ENCODE results near the gene AHCYL1.

Gene AHCYL1

GRCh38 chr1:110040548-110040947 lies 56.0 kb downstream of the AHCYL1 start:
- peaks cover 4 to 11% of the 10 kb centered on the region in 2 donors for H3K4me1 ChIP-seq (ENCODE audit: control insufficient read depth in 1 of 2, insufficient read depth in 2 of 2, low read length in 2 of 2)
- H3K36me3 ChIP-seq (ENCODE audit: control insufficient read depth in 1 of 2, insufficient read depth in 2 of 2, low read length in 2 of 2) = peaks cover 74 to 79% of the 10 kb centered on the region in 2 donors

GRCh38 chr1:110043016-110043415 lies 58.5 kb downstream of the AHCYL1 start:
- H3K27me3 ChIP-seq (ENCODE audit: low read depth, low read length) = no peaks in the 10 kb centered on the region
- H3K36me3 ChIP-seq (ENCODE audit: control insufficient read depth in 1 of 2, insufficient read depth in 2 of 2, low read length in 2 of 2) = peaks cover 88 to 97% of the 10 kb centered on the region in 2 donors
- H3K9me3 ChIP-seq (ENCODE audit: control insufficient read depth in 1 of 2, low read length in 2 of 2) = no peaks in the 10 kb centered on the region
- no peaks in the 10 kb centered on the region for H3K4me1 ChIP-seq (ENCODE audit: control insufficient read depth in 1 of 2, insufficient read depth in 2 of 2, low read length in 2 of 2)
- H3K27ac ChIP-seq (ENCODE audit: low read length) = no peak overlapping the region
- no peak overlapping the region for H3K4me3 ChIP-seq (ENCODE audit: low read depth in 1 of 2, low read length in 2 of 2)

More at GRCh38 chr1:110040548-110040947, 56.0 kb downstream of the AHCYL1 start:
- Histone ChIP-seq H3K9me3 (ENCODE audit: control insufficient read depth in 1 of 2, low read length in 2 of 2) (no peaks in the 10 kb centered on the region), H3K27me3 (ENCODE audit: low read depth, low read length) (no peaks in the 10 kb centered on the region), H3K4me3 (ENCODE audit: low read depth in 1 of 2, low read length in 2 of 2) (no peak overlapping the region), H3K27ac (ENCODE audit: low read length) (no peak overlapping the region)

GRCh38 chr1:110047463-110047862 lies 62.9 kb downstream of the AHCYL1 start:
- no peak overlapping the region for H3K4me3 ChIP-seq (ENCODE audit: low read depth in 1 of 2, low read length in 2 of 2)
- H3K4me1 ChIP-seq (ENCODE audit: control insufficient read depth in 1 of 2, insufficient read depth in 2 of 2, low read length in 2 of 2) = peaks cover 0 to 17% of the 10 kb centered on the region in 2 donors
- no peaks in the 10 kb centered on the region for H3K9me3 ChIP-seq (ENCODE audit: control insufficient read depth in 1 of 2, low read length in 2 of 2)
- no peaks in the 10 kb centered on the region for H3K27me3 ChIP-seq (ENCODE audit: low read depth, low read length)
- H3K36me3 ChIP-seq (ENCODE audit: control insufficient read depth in 1 of 2, insufficient read depth in 2 of 2, low read length in 2 of 2) = peaks cover 86 to 97% of the 10 kb centered on the region in 2 donors
- H3K27ac ChIP-seq (ENCODE audit: low read length) = no peak overlapping the region

DNA sequence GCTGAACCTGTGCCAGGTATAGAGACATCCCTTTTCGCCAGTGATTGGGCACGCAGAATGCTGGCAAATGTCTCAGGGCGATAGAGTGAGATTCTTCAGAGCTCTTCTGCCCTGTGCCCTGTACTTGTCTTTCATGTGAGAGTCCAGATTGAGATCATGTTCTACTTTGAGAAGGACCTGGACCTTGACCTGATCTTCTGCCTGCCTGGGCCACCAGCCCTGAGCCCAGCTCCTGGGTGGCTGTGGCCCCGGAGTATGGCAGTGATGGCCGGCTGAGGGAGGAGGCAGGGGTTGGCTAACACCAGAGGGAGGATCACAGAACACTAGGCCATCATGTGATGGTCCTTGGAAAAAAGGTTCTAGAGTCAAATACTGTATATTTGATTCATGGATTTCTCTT lies 63.7 kb downstream of the AHCYL1 start:
- H3K27ac ChIP-seq (ENCODE audit: low read length) = no peak overlapping the region
- peaks cover 0 to 17% of the 10 kb centered on the region in 2 donors for H3K4me1 ChIP-seq (ENCODE audit: control insufficient read depth in 1 of 2, insufficient read depth in 2 of 2, low read length in 2 of 2)
- no peak overlapping the region for H3K4me3 ChIP-seq (ENCODE audit: low read depth in 1 of 2, low read length in 2 of 2)
- no peaks in the 10 kb centered on the region for H3K27me3 ChIP-seq (ENCODE audit: low read depth, low read length)
- peaks cover 85 to 97% of the 10 kb centered on the region in 2 donors for H3K36me3 ChIP-seq (ENCODE audit: control insufficient read depth in 1 of 2, insufficient read depth in 2 of 2, low read length in 2 of 2)
- H3K9me3 ChIP-seq (ENCODE audit: control insufficient read depth in 1 of 2, low read length in 2 of 2) = no peaks in the 10 kb centered on the region

GRCh38 chr1:110048923-110049601 lies 64.5 kb downstream of the AHCYL1 start:
- Histone ChIP-seq H3K27ac (ENCODE audit: low read length) (no peak overlapping the region), H3K4me3 (ENCODE audit: low read depth in 1 of 2, low read length in 2 of 2) (no peak overlapping the region), H3K9me3 (ENCODE audit: control insufficient read depth in 1 of 2, low read length in 2 of 2) (no peaks in the 10 kb centered on the region), H3K36me3 (ENCODE audit: control insufficient read depth in 1 of 2, insufficient read depth in 2 of 2, low read length in 2 of 2) (peaks cover 85 to 96% of the 10 kb centered on the region in 2 donors), H3K27me3 (ENCODE audit: low read depth, low read length) (no peaks in the 10 kb centered on the region), H3K4me1 (ENCODE audit: control insufficient read depth in 1 of 2, insufficient read depth in 2 of 2, low read length in 2 of 2) (peaks cover 0 to 17% of the 10 kb centered on the region in 2 donors)

GRCh38 chr1:110049801-110050601 lies 65.4 kb downstream of the AHCYL1 start:
- peaks cover 0 to 17% of the 10 kb centered on the region in 2 donors for H3K4me1 ChIP-seq (ENCODE audit: control insufficient read depth in 1 of 2, insufficient read depth in 2 of 2, low read length in 2 of 2)
- no peaks in the 10 kb centered on the region for H3K9me3 ChIP-seq (ENCODE audit: control insufficient read depth in 1 of 2, low read length in 2 of 2)
- H3K27ac ChIP-seq (ENCODE audit: low read length) = peak overlapping the region; percentile 27
- H3K36me3 ChIP-seq (ENCODE audit: control insufficient read depth in 1 of 2, insufficient read depth in 2 of 2, low read length in 2 of 2) = peaks cover 85 to 96% of the 10 kb centered on the region in 2 donors
- no peaks in the 10 kb centered on the region for H3K27me3 ChIP-seq (ENCODE audit: low read depth, low read length)
- no peak overlapping the region for H3K4me3 ChIP-seq (ENCODE audit: low read depth in 1 of 2, low read length in 2 of 2)

- no peak overlapping the region for H3K4me3 ChIP-seq (ENCODE audit: low read depth in 1 of 2, low read length in 2 of 2)
- H3K27ac ChIP-seq (ENCODE audit: low read length) = peak overlapping the region; percentile 27
- H3K27me3 ChIP-seq (ENCODE audit: low read depth, low read length) = no peaks in the 10 kb centered on the region
- peaks cover 85 to 97% of the 10 kb centered on the region in 2 donors for H3K36me3 ChIP-seq (ENCODE audit: control insufficient read depth in 1 of 2, insufficient read depth in 2 of 2, low read length in 2 of 2)
- no peaks in the 10 kb centered on the region for H3K9me3 ChIP-seq (ENCODE audit: control insufficient read depth in 1 of 2, low read length in 2 of 2)
- peaks cover 0 to 19% of the 10 kb centered on the region in 2 donors for H3K4me1 ChIP-seq (ENCODE audit: control insufficient read depth in 1 of 2, insufficient read depth in 2 of 2, low read length in 2 of 2)
Measured at GRCh38 chr1:110050602-110051261, 66.2 kb downstream of the AHCYL1 start.

DNA sequence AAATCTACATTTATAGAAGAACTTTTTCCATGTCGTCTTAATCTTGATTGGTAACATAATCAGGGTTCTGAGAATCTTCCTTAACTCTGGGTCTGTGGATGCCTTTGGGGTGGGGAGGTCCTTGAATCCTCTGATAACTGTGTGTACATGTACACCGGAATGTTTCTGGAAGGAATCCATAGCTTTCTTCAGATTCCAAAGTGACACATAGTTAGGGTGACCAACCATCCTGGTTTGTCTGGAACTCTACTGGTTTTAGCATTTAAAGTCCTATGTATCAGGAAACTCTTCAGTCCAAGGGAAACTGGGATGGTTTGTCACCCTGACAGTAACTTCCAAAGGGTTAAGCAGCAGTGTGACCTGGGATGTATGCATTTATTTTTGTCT lies 66.7 kb downstream of the AHCYL1 start:
- Histone ChIP-seq H3K4me1 (ENCODE audit: control insufficient read depth in 1 of 2, insufficient read depth in 2 of 2, low read length in 2 of 2) (peaks cover 0 to 20% of the 10 kb centered on the region in 2 donors), H3K27me3 (ENCODE audit: low read depth, low read length) (no peaks in the 10 kb centered on the region), H3K9me3 (ENCODE audit: control insufficient read depth in 1 of 2, low read length in 2 of 2) (no peaks in the 10 kb centered on the region), H3K36me3 (ENCODE audit: control insufficient read depth in 1 of 2, insufficient read depth in 2 of 2, low read length in 2 of 2) (peaks cover 87 to 96% of the 10 kb centered on the region in 2 donors), H3K27ac (ENCODE audit: low read length) (no peak overlapping the region), H3K4me3 (ENCODE audit: low read depth in 1 of 2, low read length in 2 of 2) (no peak overlapping the region)

DNA sequence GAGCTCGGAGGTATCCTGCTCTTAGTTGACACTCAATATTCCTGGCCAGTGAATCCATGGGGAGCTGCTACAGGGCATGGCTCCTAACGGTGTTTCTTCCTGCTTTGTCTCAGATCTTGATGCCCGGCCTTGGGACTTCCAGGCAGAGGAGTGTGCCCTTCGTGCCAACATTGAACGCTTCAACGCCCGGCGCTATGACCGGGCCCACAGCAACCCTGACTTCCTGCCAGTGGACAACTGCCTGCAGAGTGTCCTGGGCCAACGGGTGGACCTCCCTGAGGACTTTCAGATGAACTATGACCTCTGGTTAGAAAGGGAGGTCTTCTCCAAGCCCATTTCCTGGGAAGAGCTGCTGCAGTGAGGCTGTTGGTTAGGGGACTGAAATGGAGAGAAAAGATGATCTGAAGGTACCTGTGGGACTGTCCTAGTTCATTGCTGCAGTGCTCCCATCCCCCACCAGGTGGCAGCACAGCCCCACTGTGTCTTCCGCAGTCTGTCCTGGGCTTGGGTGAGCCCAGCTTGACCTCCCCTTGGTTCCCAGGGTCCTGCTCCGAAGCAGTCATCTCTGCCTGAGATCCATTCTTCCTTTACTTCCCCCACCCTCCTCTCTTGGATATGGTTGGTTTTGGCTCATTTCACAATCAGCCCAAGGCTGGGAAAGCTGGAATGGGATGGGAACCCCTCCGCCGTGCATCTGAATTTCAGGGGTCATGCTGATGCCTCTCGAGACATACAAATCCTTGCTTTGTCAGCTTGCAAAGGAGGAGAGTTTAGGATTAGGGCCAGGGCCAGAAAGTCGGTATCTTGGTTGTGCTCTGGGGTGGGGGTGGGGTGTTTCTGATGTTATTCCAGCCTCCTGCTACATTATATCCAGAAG lies 69.2 kb downstream of the AHCYL1 start:
- H3K36me3 ChIP-seq (ENCODE audit: control insufficient read depth in 1 of 2, insufficient read depth in 2 of 2, low read length in 2 of 2) = peaks cover 83 to 86% of the 10 kb centered on the region in 2 donors

DNA sequence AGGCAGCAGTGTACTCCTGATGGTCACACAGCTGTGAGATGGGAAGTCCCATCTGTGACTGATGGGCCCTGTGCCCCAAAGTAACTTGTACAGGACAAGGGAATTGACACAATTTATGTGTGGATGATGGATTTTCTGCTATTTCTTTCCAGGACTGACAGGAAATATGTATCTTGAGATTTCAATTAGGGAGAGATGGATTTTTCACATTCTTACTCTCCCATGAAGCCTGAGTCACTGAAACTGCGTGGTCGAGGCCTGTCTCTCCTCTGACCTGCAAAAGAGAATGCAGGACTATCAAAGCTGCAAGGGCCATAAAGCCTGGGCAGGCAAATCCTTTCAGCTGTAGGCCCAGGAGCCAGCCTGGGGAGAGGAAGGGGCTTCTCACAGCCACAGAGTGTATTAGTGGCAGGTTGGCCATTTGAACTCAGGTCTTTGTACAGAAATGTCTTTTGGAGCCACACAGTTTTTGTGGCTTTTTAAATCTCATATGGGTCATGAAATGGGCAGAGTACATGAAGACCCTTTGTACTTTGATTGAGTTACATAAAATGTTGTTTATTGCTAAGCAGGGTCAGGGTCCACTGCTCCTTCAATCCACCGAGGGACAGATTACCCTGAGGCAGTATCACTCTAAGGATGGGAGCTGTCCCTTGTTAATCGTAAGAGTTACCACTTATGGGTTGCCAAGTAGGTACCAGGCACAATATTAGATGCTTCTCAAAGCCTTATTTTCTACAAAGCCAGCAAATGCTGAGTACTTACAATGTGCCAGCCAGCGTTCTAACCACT lies 71.1 kb downstream of the AHCYL1 start:
- Histone ChIP-seq H3K36me3 (ENCODE audit: control insufficient read depth in 1 of 2, insufficient read depth in 2 of 2, low read length in 2 of 2) (peaks cover 69 to 71% of the 10 kb centered on the region in 2 donors), H3K4me3 (ENCODE audit: low read depth in 1 of 2, low read length in 2 of 2) (no peak overlapping the region), H3K4me1 (ENCODE audit: control insufficient read depth in 1 of 2, insufficient read depth in 2 of 2, low read length in 2 of 2) (peaks cover 0 to 7% of the 10 kb centered on the region in 2 donors), H3K27me3 (ENCODE audit: low read depth, low read length) (no peaks in the 10 kb centered on the region), H3K27ac (ENCODE audit: low read length) (no peak overlapping the region), H3K9me3 (ENCODE audit: control insufficient read depth in 1 of 2, low read length in 2 of 2) (no peaks in the 10 kb centered on the region)

More for the DNA sequence above, 69.2 kb downstream of the AHCYL1 start:
- peaks cover 0 to 23% of the 10 kb centered on the region in 2 donors for H3K4me1 ChIP-seq (ENCODE audit: control insufficient read depth in 1 of 2, insufficient read depth in 2 of 2, low read length in 2 of 2)
- H3K9me3 ChIP-seq (ENCODE audit: control insufficient read depth in 1 of 2, low read length in 2 of 2) = no peaks in the 10 kb centered on the region
- H3K27ac ChIP-seq (ENCODE audit: low read length) = no peak overlapping the region
- H3K27me3 ChIP-seq (ENCODE audit: low read depth, low read length) = no peaks in the 10 kb centered on the region
- H3K4me3 ChIP-seq (ENCODE audit: low read depth in 1 of 2, low read length in 2 of 2) = no peak overlapping the region
